ENCODE results near the gene POF1B. TPM values are rescaled to one million over a fixed set of nuclear protein-coding genes. Genes with fewer than 3 reads are reported as not detected.

The POF1B gene
- polyA plus RNA-seq, 4 donors: 0.17 to 0.92 (median 0.40) TPM

- peak; percentile 39 to 85 (median 70) for DNase-seq (ENCODE audit: low read depth in 4 of 4, low spot score in 2 of 4)
Measured at GRCh38 chrX:85243761-85244449, 135.6 kb downstream of the POF1B start, which contains the start of the genes SATL1 and ZNF711. SATL1 (minus strand) TSS chrX:85243779; CDS start chrX:85108968, 134,811 bp downstream. ZNF711 (plus strand) TSS chrX:85243991; CDS start chrX:85247573, 3,582 bp downstream.

GRCh38 chrX:85243155-85243554 is 136.3 kb downstream of the POF1B start:
- DNase-seq (ENCODE audit: low read depth in 4 of 4, low spot score in 2 of 4): peak in 2 of 4 donors; percentile 3 to 11

Other genes with a start within 250 kb of the POF1B start
- under 1 TPM; 0.49 to 0.84 (median 0.60) TPM for gene SATL1, start 135.9 kb downstream of the POF1B start, polyA plus RNA-seq (ENCODE audit: insufficient read length in 4 of 4)
- gene ZNF711, start 135.7 kb downstream of the POF1B start, polyA plus RNA-seq (ENCODE audit: insufficient read length in 4 of 4): 10 to 100 TPM; 61.7 to 85.0 (median 75.6) TPM